HG03571 (cell line): ENCODE results near the gene FA2H.
"Not testable (repeated sequence)": the region's sequence is repeated elsewhere in the genome, so short reads cannot be mapped to it uniquely, and the experiment has no call there.

Experiments used
- ATAC-seq: cut with Tn5 transposase; IDR thresholded peaks from one replicate; pipeline ENCODE4 v1.9.1; 2021; ENCODE audit not compliant: unreplicated experiment

FA2H gene

GRCh38 chr16:74725651-74726455 is 48.8 kb downstream of the FA2H start:
- no peak for ATAC-seq

- no peak for ATAC-seq
These were observed 49.6 kb downstream of the FA2H start for GRCh38 chr16:74724820-74725549.

- ATAC-seq, result no peak
These were observed 51.4 kb downstream of the FA2H start for GRCh38 chr16:74723256-74723655.

- not testable (repeated sequence) for ATAC-seq
These were observed 52.5 kb downstream of the FA2H start for GRCh38 chr16:74722156-74722555.

GRCh38 chr16:74721716-74722115 is 52.9 kb downstream of the FA2H start:
- no peak for ATAC-seq

GRCh38 chr16:74720579-74720978 is 54.0 kb downstream of the FA2H start:
- ATAC-seq, result no peak

GRCh38 chr16:74718741-74719610 is 55.6 kb downstream of the FA2H start:
- ATAC-seq, result no peak

- ATAC-seq, result no peak
These were observed 56.5 kb downstream of the FA2H start for GRCh38 chr16:74718140-74718539.

GRCh38 chr16:74717367-74717766 is 57.3 kb downstream of the FA2H start:
- ATAC-seq, result no peak

GRCh38 chr16:74716355-74716754 is 58.3 kb downstream of the FA2H start:
- ATAC-seq, result no peak

GRCh38 chr16:74713876-74714275 is 60.7 kb downstream of the FA2H start:
- ATAC-seq, result no peak

GRCh38 chr16:74713325-74713724 is 61.3 kb downstream of the FA2H start:
- ATAC-seq, result no peak

GRCh38 chr16:74711938-74712337 is 62.7 kb downstream of the FA2H start:
- no peak for ATAC-seq

- ATAC-seq, result no peak
These were observed 64.2 kb downstream of the FA2H start for GRCh38 chr16:74710401-74710800.

GRCh38 chr16:74709441-74709877 is 65.2 kb downstream of the FA2H start:
- ATAC-seq, result peak; percentile 80

- peak; percentile 37 for ATAC-seq
These were observed 74.0 kb downstream of the FA2H start, which contains the start of gene MLKL for GRCh38 chr16:74700438-74701225. MLKL (minus strand) TSS chr16:74700862; CDS start chr16:74695757, 5,105 bp downstream.

GRCh38 chr16:74700116-74700437 is 74.5 kb downstream of the FA2H start:
- ATAC-seq, result peak; percentile 15

GRCh38 chr16:74699666-74700065 is 75.0 kb downstream of the FA2H start:
- ATAC-seq, result no peak

- ATAC-seq, result no peak
These were observed 76.4 kb downstream of the FA2H start for GRCh38 chr16:74698222-74698621.
